Sigmoid colon (tissue), 4 donors: ENCODE data around the gene ZNF24.

ENCODE experiments used
- CTCF ChIP-seq, 4 experiments: fragments of 450-650 bp in 3 of 4; fragments of 200-600 bp in 1 of 4; IDR thresholded peaks; one replicate each; pipeline ENCODE4 v1.5.1; 2016 to 2019; ENCODE audit warnings: antibody characterized with exemption in 4 of 4, mild to moderate bottlenecking in 3 of 4, moderate library complexity in 2 of 4
- EP300 ChIP-seq, 4 donors: sonication (generic); formaldehyde crosslinking; IDR thresholded peaks; one replicate each; pipeline ENCODE4 v1.6.1; 2017; ENCODE audit warnings: antibody characterized with exemption in 4 of 4
- POLR2A ChIP-seq, 2 donors: fragments of 450-650 bp; IDR thresholded peaks; one replicate each; pipeline ENCODE4 v1.6.1; 2016; ENCODE audit warnings: antibody characterized with exemption in 2 of 2, mild to moderate bottlenecking in 2 of 2, moderate library complexity in 2 of 2
- POLR2AphosphoS5 ChIP-seq, 4 donors: sonication (generic); formaldehyde crosslinking; IDR thresholded peaks; one replicate each; pipeline ENCODE4 v1.6.1; 2017; ENCODE audit warnings: antibody characterized with exemption in 4 of 4

- TF ChIP-seq POLR2A (IDR thresholded peaks at IDR 0.05) = no peak
- TF ChIP-seq CTCF (IDR thresholded peaks at IDR 0.05) = no peak
- no peak for TF ChIP-seq POLR2AphosphoS5 (IDR thresholded peaks at IDR 0.05)
- TF ChIP-seq EP300 (IDR thresholded peaks at IDR 0.05) = no peak
These were observed 46.9 kb upstream of the ZNF24 start for GRCh38 chr18:35390951-35391700.
